ENCODE results near the gene WDR90. TPM values are rescaled to one million over a fixed set of nuclear protein-coding genes. Genes with fewer than 3 reads are reported as not detected.

WDR90 gene
- total and polyA plus RNA-seq, 2 experiments from 2014 or later, result 8.2 to 16.5 TPM

- no peak overlapping the region for H3K4me3 ChIP-seq
- 93 to 98% methylated on average over 12 of the region's 12 CpGs for WGBS, 2 experiments (ENCODE audit: low coverage in 1 of 2, low lambda C conversion rate in 2 of 2, missing lambda C conversion rate in 2 of 2)
- no peaks in the 10 kb centered on the region for H4K20me1 ChIP-seq (ENCODE audit: insufficient read depth)
- TF ChIP-seq EZH2phosphoT487 (IDR thresholded peaks at IDR 0.05; ENCODE audit: insufficient read depth, low read depth) (no peak), EZH2 (IDR thresholded peaks at IDR 0.05; ENCODE audit: insufficient read depth, poor library complexity, severe bottlenecking) (no peak)
- H3K27me3 ChIP-seq (replicated peaks; ENCODE audit: insufficient read depth), result no peaks in the 10 kb centered on the region
- H3F3A ChIP-seq (ENCODE audit: insufficient read depth), result no peaks in the 10 kb centered on the region
- in situ Hi-C loops (cut with MboI), result no loop called here
- H3K4me2 ChIP-seq (ENCODE audit: unreplicated experiment), result no peak overlapping the region
- no peaks in the 10 kb centered on the region for H3K9me3 ChIP-seq (ENCODE audit: low read depth)
- peaks cover 11% of the 10 kb centered on the region for H3K79me2 ChIP-seq (ENCODE audit: insufficient read depth)
- no peak overlapping the region for H2AFZ ChIP-seq
- H3K4me1 ChIP-seq (ENCODE audit: insufficient read depth), result no peaks in the 10 kb centered on the region; the same call in 1 of the 2 replicates
- H3K9ac ChIP-seq, result no peak overlapping the region
- no peaks in the 10 kb centered on the region for H3K36me3 ChIP-seq (ENCODE audit: low read depth)
- H3K27ac ChIP-seq, result no peak overlapping the region
- DNase-seq, result no peak
- no peaks in the 10 kb centered on the region for H3K9me2 ChIP-seq (ENCODE audit: insufficient read depth)
Measured at GRCh38 chr16:654034-654433, 4.9 kb downstream of the WDR90 start.

DNA sequence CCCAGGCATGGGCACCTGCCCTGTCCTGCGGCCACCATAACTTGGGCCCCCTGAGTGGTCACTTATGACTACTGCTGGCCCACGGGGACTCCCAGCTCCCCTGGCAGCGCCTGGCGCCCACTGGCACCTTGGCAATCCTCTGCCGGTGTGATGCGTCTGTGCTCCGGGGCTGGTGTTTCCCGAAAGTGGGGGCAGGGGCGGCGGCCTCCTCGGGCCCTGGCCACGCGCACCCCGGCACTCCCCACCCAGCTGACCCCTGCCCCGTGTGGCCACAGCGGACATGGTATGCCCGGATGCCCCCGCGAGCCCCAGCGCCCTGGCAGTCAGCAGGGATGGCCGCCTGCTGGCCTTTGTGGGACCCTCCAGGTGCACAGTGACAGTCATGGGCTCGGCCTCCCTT is 8.3 kb downstream of the WDR90 start:
- Histone ChIP-seq H3K4me3 (no peak overlapping the region), H2AFZ (no peak overlapping the region), H3K27me3 (replicated peaks; ENCODE audit: insufficient read depth) (no peaks in the 10 kb centered on the region), H3K4me2 (ENCODE audit: unreplicated experiment) (no peak overlapping the region), H3K9me2 (ENCODE audit: insufficient read depth) (no peaks in the 10 kb centered on the region), H3K36me3 (ENCODE audit: low read depth) (no peaks in the 10 kb centered on the region), H3K9me3 (ENCODE audit: low read depth) (no peaks in the 10 kb centered on the region), H3K4me1 (ENCODE audit: insufficient read depth) (no peaks in the 10 kb centered on the region), H3K79me2 (ENCODE audit: insufficient read depth) (no peaks in the 10 kb centered on the region), H3K27ac (no peak overlapping the region), H3F3A (ENCODE audit: insufficient read depth) (no peaks in the 10 kb centered on the region), H4K20me1 (ENCODE audit: insufficient read depth) (no peaks in the 10 kb centered on the region), H3K9ac (no peak overlapping the region)
- no peak for TF ChIP-seq EZH2 (IDR thresholded peaks at IDR 0.05; ENCODE audit: insufficient read depth, poor library complexity, severe bottlenecking)
- no peak for TF ChIP-seq EZH2phosphoT487 (IDR thresholded peaks at IDR 0.05; ENCODE audit: insufficient read depth, low read depth)
- WGBS, 2 experiments (ENCODE audit: low coverage in 1 of 2, low lambda C conversion rate in 2 of 2, missing lambda C conversion rate in 2 of 2), result 89 to 94% methylated on average over 9 to 22 of the region's 22 CpGs
- in situ Hi-C loops (cut with MboI), result no loop called here
- DNase-seq, result no peak

- Histone ChIP-seq H3K4me1 (ENCODE audit: insufficient read depth) (no peaks in the 10 kb centered on the region), H3K27ac (no peak overlapping the region), H3K79me2 (ENCODE audit: insufficient read depth) (no peaks in the 10 kb centered on the region), H3K27me3 (replicated peaks; ENCODE audit: insufficient read depth) (no peaks in the 10 kb centered on the region), H3F3A (ENCODE audit: insufficient read depth) (no peaks in the 10 kb centered on the region), H3K9me2 (ENCODE audit: insufficient read depth) (no peaks in the 10 kb centered on the region), H2AFZ (no peak overlapping the region), H4K20me1 (ENCODE audit: insufficient read depth) (no peaks in the 10 kb centered on the region), H3K4me2 (ENCODE audit: unreplicated experiment) (no peak overlapping the region), H3K9me3 (ENCODE audit: low read depth) (no peaks in the 10 kb centered on the region), H3K36me3 (ENCODE audit: low read depth) (no peaks in the 10 kb centered on the region), H3K9ac (no peak overlapping the region), H3K4me3 (no peak overlapping the region)
- no peak for DNase-seq
- in situ Hi-C loops (cut with MboI), result no loop called here
- no peak for TF ChIP-seq EZH2 (IDR thresholded peaks at IDR 0.05; ENCODE audit: insufficient read depth, poor library complexity, severe bottlenecking)
- TF ChIP-seq EZH2phosphoT487 (IDR thresholded peaks at IDR 0.05; ENCODE audit: insufficient read depth, low read depth), result no peak
- 91 to 95% methylated on average over 27 to 35 of the region's 35 CpGs for WGBS, 2 experiments (ENCODE audit: low coverage in 1 of 2, low lambda C conversion rate in 2 of 2, missing lambda C conversion rate in 2 of 2)
Measured at GRCh38 chr16:658679-659571, 9.8 kb downstream of the WDR90 start.

- Histone ChIP-seq H3F3A (ENCODE audit: insufficient read depth) (no peaks in the 10 kb centered on the region), H3K9me2 (ENCODE audit: insufficient read depth) (no peaks in the 10 kb centered on the region), H4K20me1 (ENCODE audit: insufficient read depth) (no peaks in the 10 kb centered on the region), H3K9ac (no peak overlapping the region), H3K4me3 (no peak overlapping the region), H3K36me3 (ENCODE audit: low read depth) (no peaks in the 10 kb centered on the region), H3K9me3 (ENCODE audit: low read depth) (no peaks in the 10 kb centered on the region), H2AFZ (no peak overlapping the region), H3K27me3 (replicated peaks; ENCODE audit: insufficient read depth) (no peaks in the 10 kb centered on the region), H3K27ac (no peak overlapping the region), H3K4me2 (ENCODE audit: unreplicated experiment) (no peak overlapping the region), H3K4me1 (ENCODE audit: insufficient read depth) (no peaks in the 10 kb centered on the region), H3K79me2 (ENCODE audit: insufficient read depth) (no peaks in the 10 kb centered on the region)
- in situ Hi-C loops (cut with MboI), result no loop called here
- WGBS, 2 experiments (ENCODE audit: low coverage in 1 of 2, low lambda C conversion rate in 2 of 2, missing lambda C conversion rate in 2 of 2), result 95 to 96% methylated on average over 13 to 14 of the region's 20 CpGs
- no peak for DNase-seq
- TF ChIP-seq EZH2 (IDR thresholded peaks at IDR 0.05; ENCODE audit: insufficient read depth, poor library complexity, severe bottlenecking) (no peak), EZH2phosphoT487 (IDR thresholded peaks at IDR 0.05; ENCODE audit: insufficient read depth, low read depth) (no peak)
Measured at GRCh38 chr16:659618-660017, 10.5 kb downstream of the WDR90 start.

Data from GM23248 (cell line).